Posterior cingulate gyrus (tissue), 11 donors: ENCODE measurements around the gene ZBTB22.
A peak's percentile ranks its signal among the peaks of the same experiment; 100 is the strongest.

ENCODE experiments used
- DNase-seq, 10 donors: peaks; one replicate each; pipeline versions ENCODE4 v3.0.0 to v3.0.0-alpha.2; 2020 to 2021; ENCODE audit warnings: mixed read lengths in 3 of 10
- intact Hi-C: fragments of 100-400 bp; cut with DNase I; formaldehyde crosslinking; loops from one replicate; pipeline ENCODE4 v1.15.1; 2023

Gene ZBTB22

DNA sequence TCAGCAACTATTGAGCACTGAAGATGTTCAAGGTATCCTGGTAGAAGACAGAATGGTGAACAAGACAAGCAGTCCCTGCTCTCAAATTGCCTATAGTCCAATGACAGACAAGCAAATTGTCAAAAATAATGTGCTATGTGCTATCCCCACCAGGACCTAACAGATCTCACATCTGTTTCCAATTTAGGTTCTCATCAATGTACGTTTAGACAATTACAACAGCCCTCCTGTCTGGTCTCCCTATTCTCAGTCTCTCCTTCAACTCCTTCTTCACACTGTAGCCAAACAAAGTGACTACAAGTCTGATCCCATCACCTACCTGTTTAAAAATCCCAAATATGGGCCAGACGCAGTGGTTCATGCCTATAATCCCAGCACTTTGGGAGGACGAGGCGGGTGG is 11.2 kb downstream of the ZBTB22 start:
- no peak for DNase-seq
- intact Hi-C loops = no loop called here

DNA sequence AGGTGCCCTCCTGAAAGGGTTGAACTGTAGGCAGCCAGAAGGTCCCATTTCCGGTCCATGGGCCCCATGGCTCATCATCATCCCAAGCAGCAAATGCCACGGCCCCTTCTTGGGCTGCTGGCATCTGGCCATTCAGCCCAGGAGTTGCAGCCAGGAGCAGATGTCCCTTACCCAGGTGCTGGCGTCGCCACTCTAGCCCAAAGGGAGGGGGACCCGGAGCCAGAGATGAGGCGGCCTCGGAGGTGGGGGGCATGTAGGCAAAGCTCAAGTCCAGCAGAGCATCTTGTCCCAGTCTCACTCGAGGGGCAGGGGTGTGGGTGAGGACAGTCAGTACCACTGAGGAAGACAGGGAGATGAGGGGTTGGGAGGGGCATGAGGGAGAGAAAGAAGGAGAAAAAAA is 12.5 kb downstream of the ZBTB22 start:
- peak in 1 of 10 donors; percentile 84 for DNase-seq
- intact Hi-C loops = no loop called here

DNA sequence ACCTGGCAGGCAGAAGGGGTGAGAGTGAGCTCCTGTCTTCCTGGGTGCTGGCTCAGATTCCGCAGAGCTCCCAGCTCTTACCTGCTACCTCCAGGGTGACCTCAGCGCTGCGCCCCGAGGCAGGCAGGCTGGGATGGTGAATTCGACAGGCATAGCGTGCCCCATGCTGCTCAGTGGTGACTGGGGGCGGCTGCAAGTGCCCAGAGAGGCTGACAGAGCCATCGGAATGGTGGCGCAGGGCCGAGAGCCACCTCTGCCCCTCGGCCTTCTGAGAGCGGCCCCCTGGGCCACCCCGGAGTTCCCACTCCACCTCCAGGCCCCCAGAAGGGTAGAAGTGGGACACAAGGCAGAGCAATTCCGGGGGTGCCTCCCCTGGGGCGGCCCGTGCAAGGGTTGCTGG is 13.3 kb downstream of the ZBTB22 start:
- intact Hi-C loops = no loop called here
- DNase-seq = peak in 1 of 10 donors; percentile 59

DNA sequence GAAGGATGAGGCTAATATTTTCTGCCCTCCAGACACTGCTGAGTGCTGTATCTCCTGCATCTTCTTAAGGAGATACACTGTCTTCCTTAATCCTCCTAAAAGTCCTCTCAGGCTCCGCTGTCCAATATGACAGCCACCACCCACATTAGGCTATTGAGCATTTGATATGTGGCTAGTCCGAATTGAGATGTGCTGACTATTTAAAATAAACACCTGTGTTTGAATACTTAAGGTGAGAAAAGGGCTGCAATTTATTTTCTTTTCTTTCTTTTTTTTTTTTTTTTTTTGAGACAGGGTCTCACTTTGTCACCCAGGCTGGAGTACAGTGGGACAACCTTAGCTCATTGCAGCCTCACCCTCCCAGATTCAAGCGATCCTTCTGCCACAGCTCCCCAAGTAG is 15.7 kb downstream of the ZBTB22 start:
- intact Hi-C loops = no loop called here
- no peak for DNase-seq

DNA sequence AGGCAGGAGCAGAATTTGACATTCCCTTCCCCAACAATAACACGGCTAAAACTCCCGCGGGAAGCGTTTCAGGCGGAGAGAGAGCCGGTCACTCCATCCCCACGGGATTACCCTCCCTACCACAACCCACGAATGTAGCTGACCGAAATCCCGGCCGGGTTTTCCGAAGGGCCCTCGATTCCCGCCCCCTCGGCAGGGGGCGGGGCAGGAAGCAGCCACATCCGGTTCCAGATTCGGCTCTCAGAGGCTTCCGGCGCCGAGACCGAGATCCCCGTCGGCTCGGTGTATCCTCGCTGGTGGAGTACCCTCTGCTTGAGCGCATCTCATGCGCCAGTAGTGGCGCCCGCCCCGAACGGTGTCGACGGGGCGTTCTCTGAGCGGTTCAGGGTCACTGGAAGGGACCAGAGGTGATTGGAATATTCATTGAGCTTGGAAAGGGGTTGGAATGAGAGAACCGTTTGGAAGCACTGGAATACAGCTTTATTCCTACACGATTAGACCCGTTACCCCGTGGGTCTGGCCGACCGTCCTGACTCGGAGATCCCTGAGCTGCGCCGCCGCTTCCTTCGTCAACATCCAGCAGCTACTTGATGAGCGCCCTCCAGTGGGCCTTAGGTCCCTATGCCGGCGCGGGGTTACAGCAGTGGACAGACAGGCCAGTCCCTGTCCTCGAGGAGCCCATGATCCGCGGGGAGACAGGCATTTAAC is 18.2 kb downstream of the ZBTB22 start:
- DNase-seq = peak; percentile 87 to 98 (median 91)
- intact Hi-C loops = loop anchor here (2.0 kb wide), 1 partner anchor 15 kb away; the partner anchor contains the start of gene TAPBP

DNA sequence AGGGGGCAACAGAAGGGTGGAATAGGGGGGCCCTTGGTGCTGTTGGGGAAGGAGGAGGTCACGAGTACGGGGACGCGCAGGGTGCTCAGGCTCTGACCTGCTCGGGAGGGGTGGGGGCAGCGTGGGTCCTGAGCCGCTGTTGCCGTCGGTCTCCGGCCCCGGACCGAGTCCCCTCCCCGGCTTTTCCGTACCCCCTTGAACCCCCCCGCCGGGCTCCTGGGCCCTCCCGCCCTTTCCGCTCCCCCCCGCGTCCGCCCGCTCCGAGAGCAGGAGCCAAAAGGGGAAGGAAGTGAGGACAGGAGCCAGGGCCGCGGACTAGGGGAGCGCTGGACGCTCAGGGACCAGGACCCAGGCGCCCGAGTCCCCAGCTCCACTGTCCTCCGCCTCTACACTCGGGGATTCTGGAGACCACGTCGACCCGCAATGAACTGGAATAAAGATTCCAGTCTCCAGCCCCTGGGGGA is 18.7 kb downstream of the ZBTB22 start, which contains the start of gene RGL2:
Gene RGL2, minus strand, starts transcription at position 170 of the 464 bp plus-strand sequence. CDS start 332 bp downstream, outside the sequence.
- DNase-seq = peak; percentile 63 to 97 (median 76)
- intact Hi-C loops = loop anchor here (2.0 kb wide), 1 partner anchor 16 kb away; the partner anchor contains the start of gene TAPBP

DNA sequence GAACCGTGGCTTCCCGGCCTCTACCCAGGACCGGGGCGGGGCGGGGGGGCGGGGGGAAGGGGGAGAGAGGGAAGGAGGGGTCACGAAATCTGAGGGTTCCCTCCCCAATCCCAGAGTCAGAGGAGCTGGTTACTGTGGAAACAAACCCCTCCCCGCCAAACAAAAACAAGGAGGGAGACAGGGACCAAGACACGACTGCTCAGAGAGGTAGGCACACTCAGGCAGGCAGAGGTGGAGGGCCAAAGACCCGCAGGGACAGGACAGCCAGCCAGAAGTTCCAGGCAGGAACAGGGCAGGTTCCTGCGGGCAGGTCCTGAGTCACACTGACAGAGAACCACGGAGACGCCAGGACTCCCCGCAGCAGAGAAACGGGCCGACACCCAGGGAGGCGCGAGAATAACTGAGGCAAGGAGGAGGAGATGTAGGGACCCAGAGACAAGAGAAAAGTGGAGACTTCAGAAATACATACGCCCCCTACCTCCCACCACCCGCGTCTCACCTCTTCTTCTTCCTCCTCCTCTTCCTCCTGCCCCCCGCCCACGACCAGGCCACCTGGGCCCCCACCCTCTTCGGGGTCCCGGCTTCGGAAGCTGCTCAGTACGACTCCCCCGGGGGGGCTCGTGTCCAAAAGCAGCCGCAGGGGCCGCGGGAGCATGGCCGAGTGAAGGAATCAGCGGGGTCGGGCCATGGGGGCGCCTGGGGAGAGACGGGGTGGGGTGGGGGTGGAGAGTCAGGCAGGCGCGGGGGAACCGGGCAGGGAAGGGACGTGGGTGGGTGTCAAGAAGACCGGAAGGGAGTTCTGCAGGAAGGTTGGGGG is 19.4 kb downstream of the ZBTB22 start:
- intact Hi-C loops = loop anchor here (2.0 kb wide), 1 partner anchor 17 kb away; the partner anchor contains the start of gene TAPBP
- peak in 4 of 10 donors; percentile 37 to 86 (median 64) for DNase-seq

DNA sequence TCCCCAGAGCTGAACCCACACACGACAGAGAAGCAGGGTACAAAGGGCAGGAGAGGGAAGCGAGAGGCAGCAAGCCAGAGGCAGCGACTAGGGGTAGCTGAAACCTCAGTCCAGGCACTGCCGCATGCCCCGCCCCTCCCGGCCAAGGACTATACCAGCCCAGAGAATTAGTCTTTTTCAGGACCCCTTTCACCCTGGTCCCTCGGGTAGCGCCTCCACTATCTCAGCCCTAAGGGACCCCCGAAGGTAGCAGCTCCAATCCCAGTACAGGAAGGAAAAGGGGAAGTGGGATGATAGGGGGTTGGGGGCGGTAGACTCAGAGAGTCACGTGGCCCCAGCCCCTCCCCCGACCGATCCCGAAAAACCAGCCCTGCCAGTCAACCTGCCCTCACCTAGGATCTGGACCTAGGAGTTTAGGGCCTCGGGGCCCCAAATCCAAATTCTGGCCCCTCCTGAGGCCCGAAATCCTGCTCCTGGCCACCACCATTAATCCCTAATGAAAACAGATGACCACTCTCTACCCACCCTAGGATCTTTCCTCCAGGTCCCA is 20.1 kb downstream of the ZBTB22 start:
- DNase-seq = peak in 1 of 10 donors; percentile 83
- intact Hi-C loops = no loop called here

DNA sequence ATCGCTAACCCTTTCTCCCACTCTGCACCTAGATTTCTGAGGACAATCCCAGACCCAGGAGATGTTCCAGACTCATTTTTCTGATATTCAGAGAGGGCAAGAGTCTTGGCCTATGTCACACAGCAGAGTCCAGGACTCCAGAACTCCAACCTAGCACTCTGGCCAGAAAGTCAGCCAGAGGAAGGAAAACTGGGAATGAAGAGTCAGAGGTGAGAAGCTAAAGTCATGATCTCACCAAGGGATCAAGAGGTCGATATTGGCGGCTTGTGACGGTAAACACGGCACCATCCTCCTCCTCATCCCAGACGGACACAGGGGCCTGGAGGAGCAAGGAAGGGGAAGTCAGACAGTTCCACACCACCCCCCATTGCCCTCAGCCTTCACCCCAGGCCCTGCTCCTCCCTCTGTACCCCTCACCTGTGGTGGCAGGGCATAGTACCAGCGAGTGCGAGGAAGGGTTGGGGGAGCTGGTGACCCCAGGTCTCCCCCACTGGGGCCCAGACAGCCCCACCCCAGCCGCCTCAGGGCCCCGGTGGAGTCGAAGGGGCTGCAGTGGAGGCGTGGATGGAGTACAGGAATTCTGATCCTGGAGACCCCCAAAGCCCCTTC is 20.6 kb downstream of the ZBTB22 start:
- intact Hi-C loops = no loop called here
- no peak for DNase-seq

DNA sequence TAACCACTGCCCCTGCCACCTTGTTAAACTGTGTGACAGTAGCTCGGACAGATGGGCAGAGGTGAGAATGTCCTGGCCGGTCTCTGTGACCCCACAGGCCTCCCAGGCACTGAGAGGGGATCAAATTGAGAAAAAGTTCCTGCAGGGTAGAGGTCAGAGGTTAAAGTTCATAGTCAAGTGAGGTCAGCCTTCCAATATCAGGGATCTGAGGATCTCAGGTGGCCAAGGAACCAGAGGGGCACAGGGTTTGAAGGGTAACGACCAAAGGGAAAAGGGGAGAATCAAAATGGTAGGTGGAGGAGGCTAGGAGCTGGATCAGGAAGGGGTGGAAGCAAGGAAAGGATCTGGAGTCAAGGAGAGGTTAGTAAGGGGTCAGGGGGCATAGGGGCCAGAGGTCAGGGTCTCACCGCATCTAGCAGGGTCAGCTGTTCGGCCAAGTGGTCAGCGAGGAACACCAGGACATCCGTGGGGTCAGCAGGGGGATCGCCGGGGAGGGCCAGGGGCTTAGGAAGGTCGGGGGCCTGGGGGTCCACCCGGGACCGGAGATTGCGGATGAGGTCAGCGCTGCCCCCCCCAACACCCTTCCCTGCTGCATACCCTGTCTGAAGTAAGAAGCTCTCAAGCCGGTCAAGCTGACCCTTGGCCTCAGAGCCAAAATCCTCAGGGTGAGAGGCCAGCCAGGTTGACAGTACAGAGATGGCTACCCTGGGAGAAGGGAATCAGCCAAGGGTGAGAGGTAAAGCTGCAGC is 21.7 kb downstream of the ZBTB22 start:
- peak in 1 of 10 donors; percentile 72 for DNase-seq

DNA sequence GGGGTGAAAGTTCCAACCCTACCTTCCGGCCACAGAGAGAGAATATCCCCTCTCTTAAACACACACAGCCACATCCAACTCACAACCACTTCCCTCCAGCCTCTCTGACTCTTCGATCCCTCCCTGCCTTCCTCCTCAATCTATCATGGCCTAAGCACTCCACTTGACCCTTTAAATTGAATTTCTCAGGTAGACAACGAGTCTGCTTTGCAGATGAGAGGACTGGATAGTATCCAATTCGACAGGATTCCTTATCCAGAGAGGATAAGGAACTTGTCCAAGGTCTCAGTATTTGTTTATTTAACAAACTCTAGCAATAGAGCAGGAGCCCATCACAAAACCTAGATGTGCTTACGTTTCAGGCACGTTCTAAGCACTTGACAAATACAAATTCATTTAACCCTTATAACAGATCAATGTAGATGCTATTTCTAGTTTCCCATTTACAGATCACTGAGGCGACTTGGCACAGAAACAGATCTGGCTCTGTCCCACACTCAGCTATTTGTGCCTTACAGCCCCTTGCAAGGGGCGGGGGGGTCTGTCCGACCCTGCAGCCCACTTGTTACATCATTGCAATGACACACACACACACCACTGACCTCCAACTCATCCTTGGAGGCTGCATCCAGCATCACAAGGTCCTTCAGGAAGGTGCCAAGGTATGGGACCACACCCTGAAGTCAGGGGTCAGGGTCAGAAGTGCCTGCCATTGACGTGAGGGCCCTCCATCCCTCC is 23.3 kb downstream of the ZBTB22 start:
- intact Hi-C loops = no loop called here
- no peak for DNase-seq

More for the DNA sequence above, 21.7 kb downstream of the ZBTB22 start:
- intact Hi-C loops = no loop called here

DNA sequence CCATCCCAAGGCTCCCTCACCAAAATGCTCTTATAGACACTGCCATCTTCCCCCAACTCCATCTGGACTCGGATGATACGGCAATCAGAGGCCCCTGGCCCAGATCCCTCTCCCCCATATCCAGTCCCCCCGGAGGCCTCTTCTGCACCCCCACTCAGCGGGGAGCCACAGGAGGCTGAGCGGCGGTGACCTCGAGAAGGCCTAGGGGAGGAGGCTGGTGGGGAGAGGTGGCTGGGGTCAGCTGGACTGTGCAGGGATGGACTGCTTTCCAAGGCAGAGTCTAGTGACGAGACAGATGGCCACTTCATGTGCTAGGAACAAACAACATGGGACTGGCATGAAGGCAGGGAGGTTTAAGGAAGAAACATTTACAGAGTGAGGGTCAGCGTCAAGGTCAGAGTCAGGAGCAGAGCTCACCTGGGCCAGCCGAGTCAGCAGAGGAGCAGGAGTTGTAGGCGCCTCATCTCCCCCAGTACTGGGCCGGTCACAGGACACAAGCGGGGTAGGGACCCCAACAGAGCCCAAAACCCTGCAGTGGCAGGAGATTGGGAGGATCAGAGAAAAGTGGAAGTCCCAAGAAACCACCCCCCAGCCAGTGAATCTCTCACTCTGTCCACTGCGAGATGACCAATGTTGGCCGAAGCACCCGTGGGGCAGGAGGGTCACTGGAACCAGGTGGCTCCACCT is 24.4 kb downstream of the ZBTB22 start:
- DNase-seq = peak in 1 of 10 donors; percentile 58
- intact Hi-C loops = no loop called here

DNA sequence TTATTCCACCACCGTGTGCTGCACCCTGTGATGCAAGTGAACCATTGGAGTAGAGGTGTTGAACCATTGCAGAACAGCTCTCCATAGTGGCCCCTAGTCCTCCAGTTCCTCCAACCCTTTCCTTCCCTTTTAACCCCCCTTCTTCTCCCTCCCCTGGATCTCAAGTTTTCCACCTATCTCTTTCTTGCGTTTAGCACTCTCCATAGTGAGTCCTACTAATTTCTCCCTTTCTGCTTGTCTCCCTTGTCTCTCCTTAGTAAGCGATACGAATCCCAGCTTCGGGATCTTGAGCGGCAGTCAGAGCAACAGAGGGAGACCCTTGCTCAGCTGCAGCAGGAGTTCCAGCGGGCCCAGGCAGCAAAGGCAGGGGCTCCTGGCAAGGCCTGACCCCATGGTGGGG is 27.1 kb downstream of the ZBTB22 start:
- no peak for DNase-seq
- intact Hi-C loops = no loop called here

DNA sequence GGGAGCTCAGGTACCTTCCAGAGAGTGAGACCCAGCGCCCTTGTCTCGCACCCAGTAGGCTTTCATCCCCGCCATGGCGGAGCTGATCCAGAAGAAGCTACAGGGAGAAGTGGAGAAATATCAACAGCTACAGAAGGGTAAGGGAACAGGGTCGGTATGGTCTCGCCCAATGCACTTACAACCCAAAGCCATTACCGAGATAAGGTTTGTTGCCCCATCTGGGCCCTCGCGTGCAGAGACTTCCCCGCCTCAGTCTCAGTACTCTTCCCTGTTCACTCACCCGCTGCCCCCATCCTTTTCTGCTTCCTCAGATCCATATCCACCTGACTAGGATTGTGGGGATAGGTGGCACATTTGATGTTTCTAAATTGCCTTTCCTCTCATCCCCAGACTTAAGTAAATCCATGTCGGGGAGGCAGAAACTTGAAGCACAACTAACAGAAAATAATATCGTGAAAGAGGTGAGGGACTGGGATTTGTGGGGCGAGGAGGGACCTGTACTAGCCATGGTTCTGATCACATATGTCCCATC is 27.7 kb downstream of the ZBTB22 start:
- intact Hi-C loops = loop anchor here (1.0 kb wide), 1 partner anchor 18 kb away; the partner anchor contains the start of gene RPS18
- DNase-seq = no peak

DNA sequence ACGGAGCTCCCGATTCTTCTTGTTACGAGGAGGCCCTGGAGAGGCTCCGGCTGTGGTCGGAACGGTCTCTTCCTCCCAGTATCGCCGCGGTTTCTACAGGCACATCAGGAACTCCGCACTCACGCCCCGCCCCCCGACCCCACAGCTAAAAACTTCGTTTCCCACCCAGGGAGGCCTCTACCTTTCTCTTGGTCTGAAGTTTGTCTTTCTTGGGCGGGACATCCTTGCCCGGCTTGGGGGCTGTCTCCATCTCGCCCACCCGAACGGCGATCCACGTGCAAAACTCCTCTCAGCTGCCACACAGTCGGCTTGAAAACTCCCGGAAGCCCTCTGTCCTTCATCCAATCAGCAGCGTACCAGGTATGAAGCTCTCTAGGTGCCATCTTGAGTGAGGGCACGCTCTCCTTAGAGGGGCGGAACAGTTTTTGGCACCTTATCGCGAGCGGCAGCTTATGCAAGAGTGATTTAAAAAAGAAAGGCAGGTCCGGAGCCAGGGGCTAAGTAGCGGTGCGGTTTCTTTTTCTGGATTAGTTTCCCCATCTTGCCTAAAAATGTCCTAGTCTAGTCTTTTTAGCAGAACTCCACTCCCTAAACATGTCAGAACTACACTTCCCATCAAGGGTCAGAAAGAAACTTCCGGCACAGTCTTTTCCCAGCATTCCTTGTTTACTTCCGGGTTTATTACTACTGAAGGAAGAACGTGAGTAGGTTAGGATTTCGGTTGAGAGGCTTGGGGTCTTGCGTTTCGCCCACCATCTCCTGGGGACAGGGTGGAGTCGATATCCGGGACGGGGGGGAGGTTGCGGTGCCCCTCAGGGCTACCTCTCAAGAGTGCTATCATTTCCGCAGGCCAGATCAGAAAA is 28.4 kb downstream of the ZBTB22 start, which contains the start of the genes PFDN6 and WDR46:
Gene PFDN6, plus strand, starts transcription at position 681 of the 863 bp plus-strand sequence. CDS start 256 bp downstream, outside the sequence.
Gene WDR46, minus strand, starts transcription at position 319 of the 863 bp plus-strand sequence. Its CDS starts 69 bp downstream, at position 250.
- peak; percentile 62 to 97 (median 84) for DNase-seq
- intact Hi-C loops = loop anchor here (1.0 kb wide), 1 partner anchor 17 kb away; the partner anchor contains the start of gene RPS18

DNA sequence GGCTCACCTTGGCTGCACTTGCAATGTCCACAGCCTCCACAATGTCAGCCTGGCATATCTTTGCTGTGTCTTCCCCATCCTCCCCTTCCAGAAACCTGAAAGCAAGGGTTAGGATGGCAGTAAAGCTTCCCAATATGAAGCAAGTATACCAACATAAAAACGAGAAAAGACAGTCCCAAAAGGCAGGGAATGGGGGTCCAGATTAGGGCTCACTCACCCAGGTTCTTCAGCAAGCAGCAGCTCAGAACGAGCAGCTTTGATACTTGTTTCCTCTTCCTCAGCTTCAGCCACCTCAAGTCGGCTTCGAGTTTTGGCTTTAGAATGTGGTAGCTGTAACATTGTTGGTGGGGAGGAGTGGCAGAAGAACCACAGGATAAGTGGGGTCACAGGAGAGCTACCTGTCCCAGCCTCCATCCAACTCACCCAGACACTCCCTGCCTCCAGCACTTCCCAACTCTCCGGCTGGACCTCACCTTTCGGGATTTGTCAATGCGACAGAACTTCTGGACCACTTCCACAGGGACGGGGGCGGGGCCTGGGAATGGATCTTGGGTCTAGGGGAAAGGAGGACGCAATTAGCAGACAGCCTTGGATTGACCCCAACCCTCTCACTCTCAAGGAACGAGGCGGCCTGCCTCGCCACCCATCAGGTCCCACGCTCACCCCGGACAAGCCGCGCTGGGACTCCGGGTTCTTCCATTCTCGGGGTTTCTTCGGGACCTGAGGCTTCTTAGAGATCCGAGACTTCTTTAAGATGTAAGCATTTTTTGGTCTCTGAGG is 29.2 kb downstream of the ZBTB22 start:
- intact Hi-C loops = no loop called here
- DNase-seq = no peak
